HUES64 (cell line): ENCODE results near the gene CAMK2A.
A peak's percentile ranks its signal among the peaks of the same experiment; 100 is the strongest.

Experiments used
- H3K27ac ChIP-seq: 2 replicates; pipeline ENCODE4 v1.7.0; 2013; ENCODE audit warnings: low read depth, low read length, inconsistent platforms
- H3K27me3 ChIP-seq: 2 replicates; pipeline ENCODE4 v1.6.1; 2013; ENCODE audit warnings: mild to moderate bottlenecking, low read length; ENCODE audit not compliant: insufficient read depth
- H3K36me3 ChIP-seq: 2 replicates; pipeline ENCODE4 v1.6.1; 2013; ENCODE audit warnings: mild to moderate bottlenecking, low read length; ENCODE audit not compliant: insufficient read depth
- H3K4me1 ChIP-seq: 2 replicates; pipeline ENCODE4 v1.6.1; 2013; ENCODE audit warnings: mild to moderate bottlenecking, low read length, moderate library complexity; ENCODE audit not compliant: insufficient read depth
- H3K4me3 ChIP-seq: 2 replicates; pipeline ENCODE4 v1.5.1; 2013; ENCODE audit warnings: mild to moderate bottlenecking, low read length, moderate library complexity
- H3K9ac ChIP-seq: 2 replicates; pipeline ENCODE4 v1.6.1; 2013; ENCODE audit warnings: mild to moderate bottlenecking, low read depth, low read length
- H3K9me3 ChIP-seq: 2 replicates; pipeline ENCODE4 v1.6.1; 2013; ENCODE audit warnings: low read depth, low read length; ENCODE audit not compliant: insufficient read depth
- WGBS: fragments of 150-250, 120-280 bp; methylation state at CpG from one replicate; pipeline ENCODE4 v1.1.7; 2013; ENCODE audit warnings: missing lambda C conversion rate; 5-methylcytosine and 5-hydroxymethylcytosine counted together

The CAMK2A gene

GRCh38 chr5:150305095-150305494, 15.5 kb upstream of the CAMK2A start:
- H3K27me3 ChIP-seq: peaks cover 13% of the 10 kb centered on the region
- H3K27ac ChIP-seq: no peak overlapping the region
- H3K36me3 ChIP-seq: no peaks in the 10 kb centered on the region
- H3K4me3 ChIP-seq: no peak overlapping the region
- H3K9me3 ChIP-seq: no peaks in the 10 kb centered on the region
- H3K4me1 ChIP-seq: peaks cover 41% of the 10 kb centered on the region
- 96% methylated on average over 2 of the region's 2 CpGs for WGBS
- H3K9ac ChIP-seq: no peak overlapping the region

GRCh38 chr5:150304481-150305081, 15.0 kb upstream of the CAMK2A start:
- peaks cover 41% of the 10 kb centered on the region for H3K4me1 ChIP-seq
- no peak overlapping the region for H3K27ac ChIP-seq
- peaks cover 13% of the 10 kb centered on the region for H3K27me3 ChIP-seq
- no peaks in the 10 kb centered on the region for H3K9me3 ChIP-seq
- H3K9ac ChIP-seq: no peak overlapping the region
- no peaks in the 10 kb centered on the region for H3K36me3 ChIP-seq
- WGBS: 87% methylated on average over 4 of the region's 4 CpGs
- H3K4me3 ChIP-seq: no peak overlapping the region

- Histone ChIP-seq H3K4me1 (peaks cover 41% of the 10 kb centered on the region), H3K9ac (no peak overlapping the region), H3K36me3 (no peaks in the 10 kb centered on the region), H3K9me3 (no peaks in the 10 kb centered on the region), H3K27ac (no peak overlapping the region), H3K4me3 (peak overlapping the region; percentile 68; the same call in 1 of the 2 replicates), H3K27me3 (peaks cover 13% of the 10 kb centered on the region)
- 57% methylated on average over 7 of the region's 7 CpGs for WGBS
Observed at GRCh38 chr5:150303660-150304386, 14.2 kb upstream of the CAMK2A start.

GRCh38 chr5:150303070-150303615, 13.6 kb upstream of the CAMK2A start:
- Histone ChIP-seq H3K9ac (no peak overlapping the region), H3K36me3 (no peaks in the 10 kb centered on the region), H3K4me1 (peaks cover 41% of the 10 kb centered on the region), H3K27me3 (peaks cover 13% of the 10 kb centered on the region), H3K9me3 (no peaks in the 10 kb centered on the region), H3K4me3 (peak overlapping the region; percentile 68), H3K27ac (no peak overlapping the region)
- 9% methylated on average over 16 of the region's 16 CpGs for WGBS

GRCh38 chr5:150302301-150303069, 12.9 kb upstream of the CAMK2A start, which contains the start of gene ARSI:
Gene ARSI (minus strand): TSS chr5:150302905. CDS start chr5:150302373, 532 bp downstream.
- peak within 1 kb of the TSS; percentile 71 for H3K9ac ChIP-seq
- H3K27ac ChIP-seq: peak within 1 kb of the TSS; percentile 78
- peaks cover 13% of the 10 kb centered on the region for H3K27me3 ChIP-seq
- H3K9me3 ChIP-seq: no peaks in the 10 kb centered on the region
- H3K4me1 ChIP-seq: peaks cover 41% of the 10 kb centered on the region
- 1% methylated on average over 63 of the region's 63 CpGs for WGBS
- peak within 1 kb of the TSS; percentile 68 for H3K4me3 ChIP-seq
- H3K36me3 ChIP-seq: no peaks in the 10 kb centered on the region

- peaks cover 41% of the 10 kb centered on the region for H3K4me1 ChIP-seq
- H3K27ac ChIP-seq: no peak overlapping the region
Observed at GRCh38 chr5:150301901-150302300, 12.3 kb upstream of the CAMK2A start.

GRCh38 chr5:150301170-150301505, 11.6 kb upstream of the CAMK2A start:
- H3K4me1 ChIP-seq: peaks cover 38% of the 10 kb centered on the region

More at GRCh38 chr5:150301901-150302300, 12.3 kb upstream of the CAMK2A start:
- H3K9me3 ChIP-seq: no peaks in the 10 kb centered on the region
- peak overlapping the region; percentile 68 for H3K4me3 ChIP-seq
- 33% methylated on average over 22 of the region's 22 CpGs for WGBS
- H3K27me3 ChIP-seq: peaks cover 13% of the 10 kb centered on the region
- H3K36me3 ChIP-seq: no peaks in the 10 kb centered on the region
- H3K9ac ChIP-seq: peak overlapping the region; percentile 71

GRCh38 chr5:150300496-150301169, 11.1 kb upstream of the CAMK2A start:
- H3K27ac ChIP-seq: no peak overlapping the region
- no peaks in the 10 kb centered on the region for H3K36me3 ChIP-seq
- H3K9ac ChIP-seq: no peak overlapping the region
- peaks cover 13% of the 10 kb centered on the region for H3K27me3 ChIP-seq
- H3K9me3 ChIP-seq: no peaks in the 10 kb centered on the region
- H3K4me1 ChIP-seq: peaks cover 38% of the 10 kb centered on the region
- 0 out of 2 replicates have a peak overlapping the region, but pooled peaks have one; percentile 68 for H3K4me3 ChIP-seq
- WGBS: 60% methylated on average over 13 of the region's 13 CpGs

More at GRCh38 chr5:150301170-150301505, 11.6 kb upstream of the CAMK2A start:
- H3K4me3 ChIP-seq: peak overlapping the region; percentile 68
- H3K9me3 ChIP-seq: no peaks in the 10 kb centered on the region
- 85% methylated on average over 1 of the region's 1 CpG for WGBS
- H3K27me3 ChIP-seq: peaks cover 13% of the 10 kb centered on the region
- no peaks in the 10 kb centered on the region for H3K36me3 ChIP-seq
- no peak overlapping the region for H3K9ac ChIP-seq
- no peak overlapping the region for H3K27ac ChIP-seq

GRCh38 chr5:150299571-150300327, 10.2 kb upstream of the CAMK2A start:
- 72% methylated on average over 6 of the region's 6 CpGs for WGBS

More at GRCh38 chr5:150299571-150300327, 10.2 kb upstream of the CAMK2A start:
- peaks cover 13% of the 10 kb centered on the region for H3K27me3 ChIP-seq
- no peak overlapping the region for H3K27ac ChIP-seq
- no peak overlapping the region for H3K4me3 ChIP-seq
- H3K36me3 ChIP-seq: no peaks in the 10 kb centered on the region
- no peaks in the 10 kb centered on the region for H3K9me3 ChIP-seq
- no peak overlapping the region for H3K9ac ChIP-seq
- peaks cover 29% of the 10 kb centered on the region for H3K4me1 ChIP-seq
